Caco-2 (cell line): ENCODE results near the gene TRIO. TPM values are rescaled to one million over a fixed set of nuclear protein-coding genes. Genes with fewer than 3 reads are reported as not detected.
A peak's percentile ranks its signal among the peaks of the same experiment; 100 is the strongest.

ENCODE experiments used
- BruUV-seq: library from RNA; stranded (reverse); fragments of 400-500 nt; replicated peaks from 2 replicates; lab custom pipeline; 2021; lab: Mats Ljungman, UMichigan
- CTCF ChIA-PET: fragments of 300-600 bp; sonication (Branson Sonifier 250); formaldehyde crosslinking; loops from one replicate; lab custom pipeline; 2022; ENCODE audit warnings: antibody characterized with exemption; lab: Charles Lee
- POLR2A ChIA-PET: fragments of 300-600 bp; sonication (Branson Sonifier 250); formaldehyde crosslinking; loops from one replicate; lab custom pipeline; 2022; ENCODE audit warnings: antibody characterized with exemption; lab: Charles Lee
- DNase-seq, 2 experiments: peaks; one replicate each; pipeline versions ENCODE4 v3.0.0 to v3.0.0-alpha.2; 2020 to 2022
- H3K27me3 ChIP-seq: replicated peaks from 2 replicates; pipeline ENCODE4 v1.6.0; 2011; ENCODE audit warnings: low read length; ENCODE audit not compliant: control insufficient read depth, insufficient read depth
- H3K36me3 ChIP-seq: 2 replicates; pipeline ENCODE4 v1.5.1; 2011; ENCODE audit warnings: low read length; ENCODE audit not compliant: control insufficient read depth, insufficient read depth
- H3K4me1 ChIP-seq: fragments of 250-450 bp; sonication (Bioruptor Pico); 2 replicates; pipeline ENCODE4 v1.5.1; 2020; ENCODE audit warnings: mild to moderate bottlenecking
- H3K4me3 ChIP-seq: 2 replicates; pipeline ENCODE4 v1.5.1; 2011; ENCODE audit warnings: low read depth, mild to moderate bottlenecking, control low read depth, low read length
- H3K9me3 ChIP-seq: fragments of 250-450 bp; sonication (Bioruptor Pico); 2 replicates; pipeline ENCODE4 v1.5.1; 2020; ENCODE audit warnings: mild to moderate bottlenecking, moderate library complexity
- H3K27ac Mint-ChIP-seq: one replicate; pipeline ENCODE4 v1.8.0; 2022; ENCODE audit warnings: mixed read lengths; ENCODE audit not compliant: unreplicated experiment
- H3K27me3 Mint-ChIP-seq: one replicate; pipeline ENCODE4 v1.8.0; 2022; ENCODE audit warnings: mixed read lengths; ENCODE audit not compliant: insufficient read depth, unreplicated experiment
- H3K36me3 Mint-ChIP-seq: one replicate; pipeline ENCODE4 v1.8.0; 2022; ENCODE audit warnings: mild to moderate bottlenecking, mixed read lengths; ENCODE audit not compliant: insufficient read depth, unreplicated experiment
- H3K4me1 Mint-ChIP-seq: one replicate; pipeline ENCODE4 v1.8.0; 2022; ENCODE audit warnings: low read depth, mixed read lengths; ENCODE audit not compliant: unreplicated experiment
- H3K4me3 Mint-ChIP-seq: one replicate; pipeline ENCODE4 v1.8.0; 2022; ENCODE audit warnings: mild to moderate bottlenecking, moderate library complexity, mixed read lengths; ENCODE audit not compliant: unreplicated experiment
- H3K9me3 Mint-ChIP-seq: one replicate; pipeline ENCODE4 v1.8.0; 2022; ENCODE audit warnings: mixed read lengths; ENCODE audit not compliant: unreplicated experiment
- intact Hi-C: fragments of 100-400 bp; cut with micrococcal nuclease; formaldehyde crosslinking; loops from one replicate; pipeline ENCODE4 v1.10.0; 2022; ENCODE audit not compliant: unreplicated experiment
- total RNA-seq: library from RNA; stranded (reverse); gene quantifications from 2 replicates; pipeline ENCODE4 v1.2.3, GENCODE V29; 2022
- TF ChIP-seq, protein P1 (sequence below), 2 experiments: fragments of 200-600 bp in 1 of 2; IDR thresholded peaks; 1 replicate in 1 of 2; 2 replicates in 1 of 2; pipeline versions ENCODE4 v1.5.1 to v1.8.0; 2011 to 2022; ENCODE audit warnings: antibody characterized with exemption in 1 of 2, control low read depth in 1 of 2, inconsistent platforms in 1 of 2, low read depth in 1 of 2, low read length in 1 of 2, mild to moderate bottlenecking in 1 of 2, moderate library complexity in 1 of 2; ENCODE audit not compliant: insufficient read depth in 1 of 2, severe bottlenecking in 1 of 2, unreplicated experiment in 1 of 2

The TRIO gene
- total RNA-seq, 1 experiment from 2014 or later, result 92.0 TPM

DNA sequence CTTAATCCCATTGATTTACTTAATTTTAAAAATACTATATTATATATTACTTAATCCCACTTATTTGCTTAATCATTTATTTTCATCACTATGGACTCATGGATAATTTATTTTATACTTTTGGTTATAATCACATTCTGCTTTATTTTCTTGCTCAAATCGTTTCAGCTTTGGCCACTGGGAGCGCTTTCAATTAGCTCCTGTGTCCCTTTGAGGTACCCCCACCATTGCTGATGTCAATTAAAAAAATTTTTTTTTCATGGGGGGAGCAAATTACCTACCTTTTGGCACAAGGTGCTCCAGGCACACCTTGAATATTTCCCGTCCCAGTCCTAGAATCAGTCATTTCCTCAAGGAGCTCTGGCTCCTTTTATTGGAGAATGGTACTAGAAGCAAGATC lies 1.4 kb upstream of the TRIO start:
- no peaks in the 10 kb centered on the region for H3K9me3 Mint-ChIP-seq
- BruUV-seq, result no TSS peak
- DNase-seq, result no peak
- Histone ChIP-seq H3K4me3 (no peak overlapping the region), H3K4me1 (no peaks in the 10 kb centered on the region), H3K9me3 (no peaks in the 10 kb centered on the region), H3K36me3 (no peaks in the 10 kb centered on the region), H3K27me3 (no peaks in the 10 kb centered on the region)
- TF ChIP-seq, protein P1, sequence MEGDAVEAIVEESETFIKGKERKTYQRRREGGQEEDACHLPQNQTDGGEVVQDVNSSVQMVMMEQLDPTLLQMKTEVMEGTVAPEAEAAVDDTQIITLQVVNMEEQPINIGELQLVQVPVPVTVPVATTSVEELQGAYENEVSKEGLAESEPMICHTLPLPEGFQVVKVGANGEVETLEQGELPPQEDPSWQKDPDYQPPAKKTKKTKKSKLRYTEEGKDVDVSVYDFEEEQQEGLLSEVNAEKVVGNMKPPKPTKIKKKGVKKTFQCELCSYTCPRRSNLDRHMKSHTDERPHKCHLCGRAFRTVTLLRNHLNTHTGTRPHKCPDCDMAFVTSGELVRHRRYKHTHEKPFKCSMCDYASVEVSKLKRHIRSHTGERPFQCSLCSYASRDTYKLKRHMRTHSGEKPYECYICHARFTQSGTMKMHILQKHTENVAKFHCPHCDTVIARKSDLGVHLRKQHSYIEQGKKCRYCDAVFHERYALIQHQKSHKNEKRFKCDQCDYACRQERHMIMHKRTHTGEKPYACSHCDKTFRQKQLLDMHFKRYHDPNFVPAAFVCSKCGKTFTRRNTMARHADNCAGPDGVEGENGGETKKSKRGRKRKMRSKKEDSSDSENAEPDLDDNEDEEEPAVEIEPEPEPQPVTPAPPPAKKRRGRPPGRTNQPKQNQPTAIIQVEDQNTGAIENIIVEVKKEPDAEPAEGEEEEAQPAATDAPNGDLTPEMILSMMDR (IDR thresholded peaks at IDR 0.05; ENCODE audit: insufficient read depth in 1 of 2, low read depth in 1 of 2, low read length in 1 of 2, severe bottlenecking in 1 of 2, unreplicated experiment in 1 of 2), result no peak
- H3K27me3 Mint-ChIP-seq, result peaks cover 6% of the 10 kb centered on the region
- no peak overlapping the region for H3K4me3 Mint-ChIP-seq
- H3K4me1 Mint-ChIP-seq, result no peaks in the 10 kb centered on the region
- peaks cover 14% of the 10 kb centered on the region for H3K36me3 Mint-ChIP-seq
- POLR2A ChIA-PET, result no interaction called here
- CTCF ChIA-PET, result no interaction called here
- no peak overlapping the region for H3K27ac Mint-ChIP-seq
- intact Hi-C loops, result loop anchor here (2.0 to 5.0 kb wide), 2 partner anchors 67 to 154 kb away; no protein-coding TSS in a partner anchor

DNA sequence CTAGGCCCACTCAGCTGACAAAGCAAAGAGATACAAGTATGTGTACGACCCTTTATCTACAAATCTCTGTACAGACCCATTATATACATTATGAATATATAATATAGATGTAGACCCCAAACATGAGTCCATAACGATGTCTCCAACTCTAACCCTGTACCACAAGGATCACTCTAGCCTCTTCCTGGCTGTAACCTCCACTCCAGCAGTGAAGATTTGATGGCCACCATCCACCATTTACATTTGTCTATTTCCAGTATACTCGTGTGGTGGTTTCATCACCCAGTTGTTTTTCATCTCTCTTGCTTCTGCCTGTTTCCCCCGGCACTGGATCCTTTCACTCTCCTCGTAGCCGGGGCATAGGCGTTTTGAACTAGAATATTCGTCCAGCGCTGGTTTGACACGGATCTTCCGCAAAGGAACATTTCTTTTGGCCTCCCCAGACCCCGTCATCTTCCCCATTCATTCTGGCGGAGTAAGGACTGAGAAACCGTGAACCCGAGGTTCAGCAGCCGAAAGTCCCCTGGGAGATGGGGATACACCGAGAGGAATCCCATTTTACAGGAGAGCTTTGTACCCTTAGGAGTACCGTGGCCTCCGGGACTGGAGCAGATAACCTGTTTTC lies 828 bp upstream of the TRIO start:
- Histone ChIP-seq H3K36me3 (no peaks in the 10 kb centered on the region), H3K9me3 (no peaks in the 10 kb centered on the region), H3K4me3 (peak overlapping the region; percentile 92), H3K27me3 (no peaks in the 10 kb centered on the region), H3K4me1 (no peaks in the 10 kb centered on the region)
- H3K4me3 Mint-ChIP-seq, result peak overlapping the region; percentile 84
- no peaks in the 10 kb centered on the region for H3K9me3 Mint-ChIP-seq
- peaks cover 5% of the 10 kb centered on the region for H3K27me3 Mint-ChIP-seq
- peaks cover 14% of the 10 kb centered on the region for H3K36me3 Mint-ChIP-seq
- H3K4me1 Mint-ChIP-seq, result no peaks in the 10 kb centered on the region
- TF ChIP-seq, protein P1 (IDR thresholded peaks at IDR 0.05; ENCODE audit: insufficient read depth in 1 of 2, low read depth in 1 of 2, low read length in 1 of 2, severe bottlenecking in 1 of 2, unreplicated experiment in 1 of 2), result no peak
- BruUV-seq, result TSS peak; percentile 27
- DNase-seq, result no peak
- intact Hi-C loops, result loop anchor here (2.0 to 5.0 kb wide), 2 partner anchors 66 to 155 kb away; no protein-coding TSS in a partner anchor
- ChIA-PET POLR2A (interaction anchor here (0.7 kb wide), 1 partner anchor 36 kb away, joined by 4 read pairs; no protein-coding TSS in a partner anchor), CTCF (interaction anchor here (1.2 to 1.6 kb wide), 2 partner anchors 66 to 128 kb away, joined by 4 to 10 read pairs; no protein-coding TSS in a partner anchor)
- H3K27ac Mint-ChIP-seq, result peak overlapping the region; percentile 62

DNA sequence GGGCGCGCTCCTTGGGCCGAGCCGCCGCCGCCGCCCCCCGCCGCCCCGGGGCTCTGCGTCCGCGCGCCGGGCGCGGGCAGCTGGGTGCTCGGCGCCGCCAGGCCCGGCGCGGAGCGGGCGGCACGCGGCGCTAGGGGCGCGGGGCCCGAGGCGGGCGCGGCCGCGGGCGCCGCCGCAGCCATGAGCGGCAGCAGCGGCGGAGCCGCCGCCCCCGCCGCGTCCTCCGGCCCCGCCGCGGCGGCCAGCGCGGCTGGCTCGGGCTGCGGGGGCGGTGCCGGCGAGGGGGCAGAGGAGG lies 351 bp downstream of the TRIO start:
- no peak overlapping the region for H3K27ac Mint-ChIP-seq
- Histone ChIP-seq H3K27me3 (no peaks in the 10 kb centered on the region), H3K36me3 (no peaks in the 10 kb centered on the region), H3K4me3 (peak overlapping the region; percentile 92), H3K9me3 (no peaks in the 10 kb centered on the region), H3K4me1 (peaks cover 4% of the 10 kb centered on the region; the same call in 1 of the 2 replicates)
- peak overlapping the region; percentile 84 for H3K4me3 Mint-ChIP-seq
- H3K9me3 Mint-ChIP-seq, result no peaks in the 10 kb centered on the region
- TF ChIP-seq, protein P1 (IDR thresholded peaks at IDR 0.05; ENCODE audit: insufficient read depth in 1 of 2, low read depth in 1 of 2, low read length in 1 of 2, severe bottlenecking in 1 of 2, unreplicated experiment in 1 of 2), result no peak
- peaks cover 3% of the 10 kb centered on the region for H3K27me3 Mint-ChIP-seq
- peaks cover under 1% of the 10 kb centered on the region for H3K4me1 Mint-ChIP-seq
- DNase-seq, result no peak
- intact Hi-C loops, result loop anchor here (1.0 to 5.0 kb wide), 4 partner anchors 65 to 156 kb away; no protein-coding TSS in a partner anchor
- CTCF ChIA-PET, result interaction anchor here (1.0 to 1.6 kb wide), 2 partner anchors 11 to 126 kb away, joined by 3 to 10 read pairs; no protein-coding TSS in a partner anchor
- POLR2A ChIA-PET, result interaction anchor here (0.6 kb wide), 1 partner anchor 124 kb away, joined by 4 read pairs; no protein-coding TSS in a partner anchor
- H3K36me3 Mint-ChIP-seq, result peaks cover 14% of the 10 kb centered on the region
- no TSS peak for BruUV-seq
